Gastrocnemius medialis (tissue), 4 donors: ENCODE data around the gene EPHB2.

Experiments
- CTCF ChIP-seq, 5 experiments: fragments of 450-650 bp in 3 of 5; fragments of 200-600 bp in 2 of 5; sonication (generic) in 2 of 5; IDR thresholded peaks in 4 of 5; conservative IDR thresholded peaks in 1 of 5; 1 replicate in 4 of 5; 2 replicates in 1 of 5; pipeline ENCODE4 v1.5.1; 2016 to 2019; ENCODE audit warnings: antibody characterized with exemption in 5 of 5, mild to moderate bottlenecking in 3 of 5, moderate library complexity in 3 of 5
- POLR2A ChIP-seq, 2 donors: fragments of 450-650 bp; IDR thresholded peaks; one replicate each; pipeline ENCODE4 v1.6.1; 2017; ENCODE audit warnings: antibody characterized with exemption in 2 of 2, mild to moderate bottlenecking in 2 of 2, moderate library complexity in 2 of 2

GRCh38 chr1:22914156-22914555 is 203.5 kb downstream of the EPHB2 start:
- no peak for TF ChIP-seq POLR2A (IDR thresholded peaks at IDR 0.05)
- no peak for TF ChIP-seq CTCF (IDR thresholded peaks at IDR 0.05 in 4 of 5, conservative IDR thresholded peaks at IDR 0.05 in 1 of 5)
